HG02642 (cell line): ENCODE data around the gene ASCC2.

Source experiments
- ATAC-seq: cut with Tn5 transposase; IDR thresholded peaks from one replicate; pipeline ENCODE4 v1.9.1; 2021; ENCODE audit warnings: mild to moderate bottlenecking; ENCODE audit not compliant: unreplicated experiment, poor library complexity

The ASCC2 gene

DNA sequence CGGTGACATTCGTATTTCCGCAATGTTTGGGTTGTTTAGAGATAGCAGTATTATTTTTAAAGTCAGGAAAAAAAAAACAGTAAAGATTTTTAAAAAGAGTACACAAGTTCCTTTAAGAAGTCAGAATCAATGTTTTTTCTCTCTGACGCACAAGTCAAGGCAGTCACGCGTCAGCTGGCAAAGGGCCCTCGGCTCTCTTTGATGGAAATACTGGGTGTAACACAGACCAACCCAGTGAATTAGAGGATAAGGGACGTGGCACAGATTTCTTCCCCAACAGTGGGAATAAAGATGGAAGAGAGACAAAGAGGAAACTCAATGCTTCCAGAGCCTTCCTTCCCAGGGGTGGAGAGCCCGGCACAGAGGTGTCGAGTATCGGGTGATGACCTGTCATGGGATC, 13.4 kb downstream of the ASCC2 start:
- no peak for ATAC-seq

DNA sequence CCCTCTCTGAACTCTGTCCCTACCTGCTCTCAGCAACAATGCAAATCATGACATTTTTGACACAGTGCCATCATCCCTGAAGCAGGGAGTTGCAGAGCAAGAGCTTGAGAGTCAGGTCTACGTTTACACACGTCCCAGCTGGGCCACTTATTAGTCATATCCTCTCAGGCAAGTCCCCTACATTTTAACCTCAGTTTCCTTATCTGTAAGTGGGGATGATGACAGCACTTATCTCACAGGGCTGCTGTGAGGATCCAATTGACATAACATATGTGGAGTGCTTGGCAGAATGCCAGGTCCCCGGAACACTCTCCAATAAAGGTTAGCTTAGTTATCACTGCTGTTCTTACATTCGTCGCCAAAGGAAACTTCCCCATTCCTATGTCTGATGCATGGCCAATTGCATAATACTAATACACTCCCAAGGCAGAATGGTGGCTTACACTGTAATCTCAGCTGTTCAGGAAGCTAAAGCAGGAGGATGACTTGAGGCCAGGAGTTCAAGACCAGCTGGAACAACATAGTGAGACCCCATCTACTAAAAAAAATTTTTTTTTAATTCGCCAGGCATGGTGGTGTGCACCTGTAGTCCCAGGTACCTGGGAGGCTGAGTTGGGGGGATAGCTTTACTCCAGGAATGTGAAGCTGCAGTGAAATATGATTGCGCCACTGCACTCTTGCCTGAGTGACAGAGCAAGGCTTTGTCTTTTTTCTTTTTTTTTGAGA, 16.6 kb downstream of the ASCC2 start:
- ATAC-seq, result no peak

DNA sequence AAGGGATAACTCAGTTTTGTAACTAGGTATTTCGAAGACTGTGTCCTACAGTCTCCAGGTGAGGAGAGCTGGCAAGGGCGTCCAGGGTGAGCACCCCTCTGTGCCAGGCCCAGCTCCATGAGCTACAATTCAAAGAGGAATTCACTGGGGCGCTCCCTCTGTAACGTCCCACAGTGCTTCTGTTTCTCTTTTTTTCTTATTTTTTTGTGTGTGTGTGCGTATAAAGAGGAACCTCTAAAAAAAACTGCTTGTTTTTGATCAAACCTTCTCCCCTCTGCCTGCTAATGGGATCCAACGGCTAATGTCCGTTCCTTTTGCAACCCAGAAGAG, 17.1 kb downstream of the ASCC2 start:
- ATAC-seq, result no peak

DNA sequence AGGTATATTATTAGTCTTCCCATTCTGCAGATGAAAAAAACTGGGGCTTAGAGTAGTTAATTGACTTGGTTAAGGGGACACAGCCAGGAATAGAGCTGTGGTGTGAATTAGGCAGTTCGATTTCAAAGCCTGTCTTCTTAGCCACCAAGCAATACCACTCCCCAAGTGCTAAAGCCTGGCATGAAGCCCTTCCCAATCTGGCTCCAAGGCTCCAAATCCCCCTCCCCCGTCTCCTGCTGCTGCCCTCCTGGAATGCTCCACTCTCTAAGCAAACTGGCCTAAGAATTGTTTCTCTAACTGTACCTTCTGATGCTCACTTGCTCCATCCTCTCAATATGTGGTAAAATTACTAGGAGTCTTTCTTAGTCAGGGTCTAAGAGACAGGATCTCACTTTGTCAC, 18.6 kb downstream of the ASCC2 start:
- ATAC-seq, result no peak

DNA sequence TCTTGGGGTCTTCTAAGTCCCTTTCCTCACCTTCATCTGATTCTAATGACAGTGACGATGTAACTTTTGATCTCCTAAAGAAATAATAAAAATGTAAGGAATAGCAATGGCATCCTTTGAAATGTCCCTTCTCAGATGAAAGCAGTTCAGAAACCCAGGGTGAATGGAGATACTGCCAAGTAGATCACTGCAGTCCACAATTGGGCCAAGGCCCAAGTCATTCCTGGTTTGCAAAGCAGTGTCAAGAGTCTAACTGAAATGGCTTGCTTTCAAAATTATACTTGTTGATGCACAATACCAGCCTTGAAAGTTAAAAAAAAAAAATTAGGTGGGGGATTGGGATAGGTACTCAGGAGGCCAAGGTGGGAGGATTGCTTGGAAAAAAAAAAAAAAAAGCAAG, 20.4 kb downstream of the ASCC2 start:
- no peak for ATAC-seq

- ATAC-seq, result no peak
These were observed 21.1 kb downstream of the ASCC2 start for GRCh38 chr22:29816980-29817379.

DNA sequence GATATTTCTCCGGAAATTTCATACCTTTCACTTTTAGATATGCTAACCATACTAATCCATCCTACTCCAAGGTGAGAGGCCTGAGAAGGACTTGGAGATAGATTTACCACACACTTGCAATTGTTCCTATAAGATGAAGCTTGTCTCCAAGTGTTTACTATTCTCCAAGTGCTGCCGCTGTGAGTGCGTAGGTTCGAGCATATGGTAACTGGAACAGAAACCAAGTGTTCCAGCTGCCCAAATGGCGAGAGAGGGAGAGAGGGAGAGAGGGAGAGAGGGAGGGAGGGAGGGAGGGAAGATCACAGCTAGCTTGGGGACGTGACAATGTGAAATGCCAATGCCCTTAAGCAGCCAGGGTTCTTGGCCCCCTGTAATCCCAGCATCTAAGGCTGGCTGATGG, 21.5 kb downstream of the ASCC2 start:
- no peak for ATAC-seq

DNA sequence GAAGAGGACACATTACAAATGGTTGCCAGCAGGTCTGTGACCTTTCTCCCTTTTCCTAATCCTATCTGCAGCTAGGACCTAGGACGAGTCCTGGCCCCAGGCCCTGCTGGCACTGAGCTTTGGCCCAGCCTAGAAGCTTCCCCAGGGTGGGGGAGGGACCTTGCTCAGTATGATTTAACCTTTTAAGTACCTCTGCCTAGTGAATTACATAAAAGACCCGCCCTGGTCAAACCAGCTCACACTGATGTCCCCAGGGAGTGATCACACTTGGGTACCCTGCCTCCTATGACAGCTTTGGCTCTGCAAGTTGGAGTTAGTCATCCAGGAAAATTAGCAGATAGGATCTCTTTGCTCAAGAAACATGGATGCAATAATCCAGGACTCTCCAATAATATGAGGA, 21.9 kb downstream of the ASCC2 start:
- ATAC-seq, result no peak

DNA sequence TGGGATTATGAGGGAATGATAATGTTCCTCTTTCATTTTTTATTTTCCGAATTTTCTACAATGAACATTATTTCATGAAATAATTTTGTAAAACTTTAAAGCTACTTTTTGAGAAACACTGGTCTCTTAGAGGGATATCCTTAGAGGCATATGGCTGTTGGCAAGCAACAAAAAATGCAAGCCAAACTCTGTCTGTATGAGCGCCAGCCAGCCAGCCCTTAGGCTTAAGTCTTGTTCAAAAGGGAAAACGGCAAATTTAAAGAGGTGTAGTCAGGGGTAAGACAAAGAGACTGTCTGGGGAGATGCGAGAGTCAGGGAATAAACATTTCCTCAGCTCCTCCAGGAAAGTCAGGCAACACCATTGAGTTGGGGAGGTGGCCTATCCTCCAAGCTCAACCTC, 22.5 kb downstream of the ASCC2 start:
- no peak for ATAC-seq

DNA sequence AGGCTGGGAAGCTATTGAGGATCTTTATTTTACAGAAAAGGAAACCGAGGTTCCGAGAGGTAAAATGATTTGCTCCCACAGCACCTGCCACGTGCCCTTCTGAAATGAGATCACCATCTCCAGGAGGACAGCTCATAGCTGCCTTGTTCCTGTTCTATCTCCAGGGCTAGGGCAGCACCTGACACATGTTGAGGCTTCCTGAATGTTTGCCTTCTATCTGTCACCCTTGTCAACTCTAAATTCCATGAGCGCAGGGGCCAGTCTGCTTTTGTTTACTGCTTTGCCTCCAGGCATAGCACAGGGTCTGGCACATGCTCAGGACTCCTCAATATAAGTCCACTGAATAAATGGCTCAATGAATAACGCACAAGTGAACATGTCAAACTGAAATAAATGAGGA, 24.1 kb downstream of the ASCC2 start:
- ATAC-seq, result no peak

DNA sequence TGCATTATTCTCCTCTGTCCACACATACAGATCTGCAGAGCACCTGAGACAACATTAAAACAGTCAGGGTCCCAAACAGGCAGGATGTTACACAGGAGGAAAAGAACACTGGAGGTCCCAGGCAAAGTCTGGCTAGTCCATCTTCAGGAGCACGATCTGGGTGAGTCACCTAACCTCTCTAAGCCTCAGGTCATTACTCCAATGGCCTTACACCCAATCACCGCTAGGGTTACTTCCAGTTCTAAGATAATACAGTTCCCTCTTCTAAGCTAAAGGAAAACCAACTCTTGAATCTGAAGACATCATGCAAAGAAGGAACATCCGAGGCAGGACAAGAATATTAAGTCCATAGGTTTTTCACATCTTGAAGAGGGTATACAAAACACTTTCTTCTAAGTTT, 24.5 kb downstream of the ASCC2 start:
- ATAC-seq, result no peak

DNA sequence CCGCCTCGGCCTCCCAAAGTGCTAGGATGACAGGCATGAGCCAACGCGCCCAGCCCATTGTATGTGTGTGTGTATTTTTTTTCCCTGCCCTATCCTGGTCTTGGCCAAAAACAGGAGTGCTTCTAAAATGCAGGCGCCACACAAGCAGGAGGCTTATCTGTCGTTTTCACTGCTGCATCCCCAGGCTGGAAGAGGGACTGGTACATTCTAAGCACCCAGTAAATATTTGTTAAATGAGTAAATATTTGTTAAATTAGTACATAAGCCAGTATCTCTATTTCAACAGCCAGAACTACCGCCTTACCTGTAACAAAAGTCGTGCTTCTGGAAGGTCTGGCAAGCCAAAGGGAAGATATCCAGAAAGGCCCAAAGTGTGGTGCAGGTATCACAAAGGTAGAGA, 24.9 kb downstream of the ASCC2 start:
- ATAC-seq, result no peak

- ATAC-seq, result no peak
These were observed 26.7 kb downstream of the ASCC2 start for GRCh38 chr22:29811377-29811776.

- no peak for ATAC-seq
These were observed 27.9 kb downstream of the ASCC2 start for GRCh38 chr22:29810216-29810615.

DNA sequence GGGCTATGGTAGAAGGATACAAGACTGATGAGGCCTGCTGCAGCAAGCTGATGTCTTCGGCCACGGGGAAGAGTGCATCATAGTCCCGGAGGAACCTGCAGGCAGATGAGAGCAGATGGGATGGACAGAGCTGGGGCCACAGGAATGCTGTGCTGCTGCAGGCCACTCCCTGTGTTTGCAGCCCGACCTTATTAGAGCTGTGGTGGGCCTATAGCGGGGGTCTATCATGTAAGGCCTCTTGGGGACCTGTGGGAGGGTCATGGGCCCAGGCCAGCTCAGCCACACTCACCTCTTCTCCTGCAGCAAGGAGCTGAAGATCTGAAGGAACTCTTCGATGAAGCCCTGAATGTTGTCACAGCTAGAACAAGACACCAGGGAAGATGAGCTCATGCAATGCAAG, 31.9 kb downstream of the ASCC2 start:
- no peak for ATAC-seq

DNA sequence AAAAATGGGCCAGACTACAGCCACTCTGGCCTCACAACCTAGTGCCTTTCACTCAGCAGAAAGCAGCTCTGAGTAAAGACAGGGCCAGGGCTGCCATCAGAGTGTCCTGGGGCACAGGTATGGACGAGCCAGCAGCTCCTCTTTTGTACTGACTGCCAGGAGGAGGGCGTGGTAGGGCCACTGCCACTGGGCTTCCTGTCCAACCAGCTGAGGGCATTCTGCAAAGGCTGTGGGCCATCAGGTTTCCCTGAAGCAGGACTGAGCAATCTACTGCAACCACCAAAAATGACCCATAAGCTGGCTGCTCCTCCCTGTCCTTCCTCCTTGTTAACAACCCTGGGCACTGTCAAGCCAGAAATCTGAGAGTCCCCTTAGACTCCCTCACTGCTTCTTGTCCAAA, 33.1 kb downstream of the ASCC2 start:
- no peak for ATAC-seq

- no peak for ATAC-seq
These were observed 34.9 kb downstream of the ASCC2 start for GRCh38 chr22:29803190-29803589.

DNA sequence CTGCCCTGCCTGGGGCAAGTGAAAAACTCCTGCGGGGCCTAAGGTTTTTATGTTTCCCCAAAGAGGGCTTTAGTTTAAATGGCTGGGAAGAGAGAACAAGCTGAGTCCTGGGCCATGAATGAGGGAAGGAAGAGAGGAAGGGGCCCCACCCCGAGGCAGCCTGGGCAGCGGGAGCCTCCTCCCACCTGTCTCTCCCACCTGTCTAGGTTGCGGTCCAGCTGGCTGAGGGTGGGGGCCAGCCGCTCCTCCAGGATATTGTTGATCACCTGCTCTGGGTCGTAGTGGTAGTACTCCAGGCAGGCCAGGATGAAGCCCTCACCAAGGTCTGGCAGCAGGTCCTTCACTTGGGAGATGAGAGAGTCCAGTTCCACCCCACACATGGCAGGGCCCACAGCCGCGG, 36.3 kb downstream of the ASCC2 start:
- no peak for ATAC-seq

GRCh38 chr22:29801153-29801552, 36.9 kb downstream of the ASCC2 start:
- ATAC-seq, result no peak

DNA sequence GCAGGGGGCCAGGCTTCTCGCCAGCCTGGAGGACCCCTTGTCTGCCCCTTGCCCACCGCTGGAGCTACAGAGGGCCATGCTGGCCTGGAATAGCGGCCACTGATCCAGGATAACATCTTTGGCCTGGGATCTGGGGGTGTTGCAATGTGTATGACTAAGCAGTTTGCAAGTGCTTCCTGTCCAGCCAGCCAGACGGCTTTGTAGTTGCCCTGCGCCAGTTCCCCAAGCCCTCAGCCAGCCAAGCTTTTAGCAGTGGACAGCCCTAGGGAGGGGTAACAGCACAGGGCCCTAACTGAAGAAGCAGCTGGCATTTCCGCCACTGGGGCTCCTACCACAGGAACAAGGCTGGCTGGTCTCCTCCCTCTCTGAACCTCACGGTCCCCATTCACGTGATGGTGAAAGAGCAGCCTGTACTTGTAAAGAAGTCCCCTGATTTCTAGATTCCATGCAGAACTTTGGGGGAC, 38.8 kb downstream of the ASCC2 start:
- no peak for ATAC-seq

DNA sequence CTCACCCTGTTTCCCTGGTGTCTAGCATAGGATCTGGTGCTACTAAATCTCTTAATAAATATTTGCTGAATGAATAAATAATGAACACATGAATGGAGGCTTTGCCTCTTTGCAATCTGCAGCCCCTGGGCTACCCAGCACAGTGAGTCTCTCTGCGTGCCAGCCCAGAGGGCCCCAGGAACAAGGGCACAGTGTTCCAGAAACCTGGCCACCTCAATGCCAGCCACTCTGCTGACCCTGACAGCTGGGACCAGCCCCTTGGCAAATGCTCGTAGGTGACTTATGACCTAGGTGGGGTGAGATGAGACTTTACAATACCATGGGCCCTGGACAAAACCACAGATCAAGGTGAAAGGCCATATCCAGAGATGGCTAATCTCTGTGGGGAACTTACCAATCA, 39.3 kb downstream of the ASCC2 start:
- no peak for ATAC-seq

GRCh38 chr22:29798318-29798717, 39.8 kb downstream of the ASCC2 start:
- ATAC-seq, result no peak

- ATAC-seq, result no peak
These were observed 40.7 kb downstream of the ASCC2 start for GRCh38 chr22:29797351-29797750.
